NCI-H345 treated with DMSO at 0.1 percent for 48 hours (cell line): Measurements from ENCODE around the gene FOXJ1.

Experiments
- DNase-seq: peaks from one replicate; lab custom pipeline; 2025; ENCODE audit not compliant: unreplicated experiment; lab: John Stamatoyannopoulos, UW

The FOXJ1 gene

DNA sequence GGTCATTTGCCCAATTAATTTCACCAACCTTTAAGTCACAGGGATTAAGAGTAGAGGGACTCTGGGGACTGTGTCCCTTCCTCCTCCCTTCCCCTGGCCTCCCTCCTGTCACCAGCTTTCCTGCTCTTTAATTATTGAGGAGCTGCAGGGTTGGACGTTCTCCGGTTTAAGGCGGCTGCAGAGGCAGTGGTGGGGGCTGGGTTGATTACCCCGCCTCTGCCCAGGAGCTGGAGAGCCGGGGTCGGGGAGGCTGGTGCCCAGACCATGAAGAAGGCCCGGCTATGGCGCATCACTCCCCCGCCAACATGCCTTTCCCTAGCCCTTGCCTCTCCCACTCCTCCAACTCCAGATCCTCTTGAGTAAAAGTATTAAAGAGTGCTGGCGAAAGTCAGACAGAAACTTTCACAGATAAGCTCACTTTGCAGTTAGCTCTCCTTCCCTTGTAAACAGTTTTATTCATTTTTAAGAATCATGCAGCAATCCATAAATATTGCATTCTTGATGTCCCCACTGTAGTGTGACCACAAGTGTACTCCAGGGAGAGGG is 1.1 kb upstream of the FOXJ1 start:
- no peak for DNase-seq

DNA sequence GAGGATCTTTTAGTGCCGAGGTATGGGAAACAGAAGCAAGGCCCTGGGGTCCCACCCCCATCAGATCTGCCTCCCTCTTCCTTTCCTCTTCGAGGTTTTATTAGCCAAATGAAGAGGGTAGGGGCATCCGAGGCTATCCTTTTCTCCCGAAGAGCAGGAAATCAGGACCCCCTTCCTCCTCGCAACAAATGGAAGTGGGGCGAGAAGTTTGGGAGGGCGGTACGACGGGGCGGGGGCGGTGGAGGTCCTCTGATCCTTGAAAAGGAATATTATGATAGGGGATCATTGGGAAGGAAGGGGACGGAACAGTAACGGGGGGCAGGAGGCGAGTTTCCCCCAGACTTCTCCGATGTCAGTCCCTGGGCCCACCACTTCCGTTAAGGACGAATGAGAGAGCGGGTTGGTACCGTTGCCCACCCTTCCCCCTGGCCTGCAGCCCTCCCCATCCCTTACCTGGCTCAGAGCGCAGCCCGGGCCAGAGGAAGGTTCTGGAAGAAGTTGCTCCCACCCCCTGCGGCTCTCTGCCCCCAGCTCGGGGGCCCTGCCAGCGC is 309 bp downstream of the FOXJ1 start:
- DNase-seq = no peak

DNA sequence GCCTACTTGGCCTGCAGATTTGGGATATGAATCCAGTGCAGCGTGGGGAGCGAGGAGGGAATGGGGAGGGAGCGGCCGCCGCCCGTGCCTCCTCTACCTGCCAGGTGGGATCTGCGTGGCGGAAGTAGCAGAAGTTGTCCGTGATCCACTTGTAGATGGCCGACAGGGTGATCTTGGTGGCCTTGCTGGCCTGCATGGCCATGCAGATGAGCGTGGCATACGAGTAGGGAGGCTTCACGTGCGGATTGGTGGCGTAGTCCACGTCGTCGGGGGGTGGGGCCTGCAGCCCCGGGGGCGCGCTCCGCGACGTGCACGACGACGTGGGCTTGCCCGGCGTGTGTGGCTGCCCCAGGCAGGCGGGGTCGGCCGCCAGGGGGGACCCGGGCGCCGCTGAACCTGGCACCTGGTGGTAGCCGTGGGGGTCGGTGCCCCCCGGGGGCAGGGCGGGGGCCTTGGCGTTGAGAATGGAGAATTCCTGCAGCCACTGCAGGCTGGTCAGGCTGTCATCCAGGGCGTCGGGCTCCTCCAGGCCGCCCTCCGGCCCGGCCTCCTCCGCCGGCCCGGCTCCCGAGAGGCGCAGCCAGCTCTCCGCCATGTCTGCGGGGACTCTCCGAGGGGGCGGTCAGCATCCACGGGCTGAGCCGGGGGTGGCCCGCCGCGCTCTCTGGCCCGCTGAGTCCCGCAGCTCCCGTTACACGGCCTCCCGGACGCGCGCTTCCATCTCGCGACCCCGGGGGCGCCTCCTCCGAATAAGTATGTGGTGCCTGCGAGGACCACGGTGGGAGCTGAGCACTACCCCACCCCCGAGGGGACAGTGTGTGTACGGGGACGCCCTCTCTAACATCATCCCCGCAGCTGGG is 1.0 kb downstream of the FOXJ1 start:
- DNase-seq = no peak

DNA sequence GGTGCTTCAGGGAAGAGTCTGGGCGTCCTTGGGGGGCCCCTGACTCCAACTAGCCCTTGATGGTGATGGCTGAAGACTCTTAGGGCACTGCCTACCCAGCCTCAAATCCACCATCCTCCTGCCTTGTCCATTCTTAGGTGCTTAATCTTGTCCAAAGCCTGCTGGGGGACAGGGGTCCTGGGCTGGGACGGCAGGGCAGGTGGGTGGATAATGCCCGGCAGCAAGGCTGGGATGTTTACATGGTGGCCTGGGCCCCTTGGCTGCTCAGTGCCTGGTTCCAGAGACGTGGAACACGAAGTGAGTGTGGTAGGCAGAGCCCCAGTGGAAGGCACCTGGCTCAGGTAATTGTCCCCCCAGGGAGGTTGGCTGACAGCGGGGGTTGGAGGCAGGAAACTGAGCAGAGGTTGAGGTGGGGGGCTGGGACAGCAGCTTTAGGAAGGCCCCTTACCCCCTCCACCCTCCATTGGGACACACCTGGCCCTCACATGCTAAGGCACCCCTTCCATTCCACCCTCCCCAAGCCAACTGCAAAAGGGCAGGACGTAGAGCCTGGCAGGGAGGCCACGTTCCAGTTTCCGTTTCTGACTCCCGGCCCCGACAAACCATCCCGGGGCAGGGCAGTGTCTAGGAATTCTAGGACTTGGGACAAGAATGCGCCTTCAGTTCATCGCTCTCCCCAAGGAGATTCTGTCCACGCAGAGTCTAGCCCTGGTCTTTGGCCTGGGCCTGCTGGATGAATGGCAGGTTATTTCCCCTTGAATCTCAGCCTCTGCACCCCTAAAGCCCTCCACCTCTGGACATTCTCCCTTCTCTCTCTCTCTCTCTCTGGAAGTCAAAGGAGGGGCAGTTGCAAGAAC is 1.9 kb downstream of the FOXJ1 start:
- no peak for DNase-seq

DNA sequence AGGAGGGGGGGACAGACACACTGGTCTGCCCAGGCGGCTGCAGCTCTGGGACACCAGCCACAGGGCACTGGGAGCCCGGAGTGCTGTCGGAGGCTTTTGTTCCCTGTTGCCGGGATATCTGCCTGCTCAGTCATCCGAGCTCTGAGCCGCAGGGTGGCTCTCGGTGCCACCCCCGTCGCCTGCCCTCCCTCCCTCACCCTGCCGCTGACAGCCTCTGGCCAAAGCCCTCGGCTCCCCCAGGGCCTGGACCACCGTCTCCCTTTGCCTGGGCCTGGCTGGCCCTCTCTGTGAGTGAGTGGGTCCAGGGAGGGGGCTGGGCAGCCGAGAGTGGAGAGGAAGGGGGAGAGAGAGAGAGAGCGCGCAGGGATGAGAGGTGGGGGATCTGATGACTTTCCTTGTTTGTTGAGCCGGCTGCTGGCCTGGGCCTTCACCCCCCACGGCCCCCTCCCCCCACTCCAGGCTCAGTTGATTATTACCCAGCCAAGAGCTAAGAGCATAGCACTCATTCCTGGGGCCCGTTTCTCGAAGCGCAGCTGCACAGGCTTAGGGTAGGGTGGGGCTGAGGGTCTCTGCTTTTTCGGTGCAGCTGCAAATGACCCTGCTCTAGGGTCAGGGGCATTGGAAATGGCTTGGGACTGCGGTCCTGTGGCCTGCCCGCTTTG is 2.7 kb downstream of the FOXJ1 start:
- peak; percentile 70 for DNase-seq

DNA sequence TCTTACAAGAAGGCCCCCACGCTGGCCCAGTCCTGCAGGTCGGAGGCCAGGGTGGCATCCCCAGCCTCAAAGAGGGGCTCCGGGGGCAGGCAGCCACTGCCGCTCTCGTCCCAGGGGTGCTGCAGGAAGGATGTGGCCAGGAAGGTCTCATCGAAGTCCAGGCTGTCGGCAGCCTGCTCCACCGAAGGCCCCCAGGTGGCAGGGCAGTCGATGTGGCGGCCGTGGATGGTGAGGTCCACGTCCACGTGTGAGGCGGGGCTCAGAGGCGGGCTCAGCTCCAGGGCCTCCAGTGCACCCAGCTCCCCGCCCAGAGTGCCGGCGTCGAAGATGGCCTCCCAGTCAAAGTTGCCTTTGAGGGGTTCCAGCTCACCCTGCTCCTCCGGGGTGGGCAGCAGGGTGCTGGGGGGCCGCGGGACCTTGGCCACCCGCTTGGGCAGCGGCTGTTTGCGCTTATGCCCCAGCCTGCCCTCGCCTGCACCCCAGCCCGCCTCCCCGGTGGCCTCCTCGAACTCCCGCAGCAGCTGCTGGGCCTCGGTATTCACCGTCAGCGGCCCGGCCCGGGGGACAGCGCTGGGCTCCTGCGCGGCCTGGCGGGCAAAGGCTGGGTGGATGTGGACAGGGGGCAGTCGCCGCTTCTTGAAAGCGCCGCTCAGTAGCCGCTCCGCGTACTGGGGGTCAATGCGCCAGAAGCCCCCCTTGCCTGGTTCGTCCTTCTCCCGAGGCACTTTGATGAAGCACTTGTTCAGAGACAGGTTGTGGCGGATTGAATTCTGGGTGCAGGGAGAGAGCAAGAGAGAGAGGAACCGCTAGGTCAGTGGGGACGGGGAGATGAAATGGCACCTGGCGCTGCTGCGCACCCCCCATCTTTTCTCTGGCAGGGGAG is 3.5 kb downstream of the FOXJ1 start:
- DNase-seq = peak; percentile 70

DNA sequence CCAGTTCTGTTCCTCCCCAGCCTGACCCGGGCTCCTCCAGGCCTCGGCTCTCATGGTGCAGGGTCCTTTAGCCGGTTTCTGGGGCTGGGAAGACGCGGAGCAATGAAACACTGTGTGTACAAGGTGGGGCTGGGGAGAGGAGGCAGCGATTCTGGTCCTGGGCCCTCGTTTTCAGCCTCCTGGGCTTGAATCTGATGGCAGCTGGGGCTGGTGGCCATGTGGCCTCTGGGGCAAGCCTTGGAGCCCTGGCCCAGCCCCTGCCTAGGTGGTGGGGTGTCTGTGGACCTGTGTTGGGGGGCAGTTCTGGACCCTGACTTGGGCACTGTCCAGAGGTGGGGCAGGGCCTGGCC is 4.1 kb downstream of the FOXJ1 start:
- no peak for DNase-seq

DNA sequence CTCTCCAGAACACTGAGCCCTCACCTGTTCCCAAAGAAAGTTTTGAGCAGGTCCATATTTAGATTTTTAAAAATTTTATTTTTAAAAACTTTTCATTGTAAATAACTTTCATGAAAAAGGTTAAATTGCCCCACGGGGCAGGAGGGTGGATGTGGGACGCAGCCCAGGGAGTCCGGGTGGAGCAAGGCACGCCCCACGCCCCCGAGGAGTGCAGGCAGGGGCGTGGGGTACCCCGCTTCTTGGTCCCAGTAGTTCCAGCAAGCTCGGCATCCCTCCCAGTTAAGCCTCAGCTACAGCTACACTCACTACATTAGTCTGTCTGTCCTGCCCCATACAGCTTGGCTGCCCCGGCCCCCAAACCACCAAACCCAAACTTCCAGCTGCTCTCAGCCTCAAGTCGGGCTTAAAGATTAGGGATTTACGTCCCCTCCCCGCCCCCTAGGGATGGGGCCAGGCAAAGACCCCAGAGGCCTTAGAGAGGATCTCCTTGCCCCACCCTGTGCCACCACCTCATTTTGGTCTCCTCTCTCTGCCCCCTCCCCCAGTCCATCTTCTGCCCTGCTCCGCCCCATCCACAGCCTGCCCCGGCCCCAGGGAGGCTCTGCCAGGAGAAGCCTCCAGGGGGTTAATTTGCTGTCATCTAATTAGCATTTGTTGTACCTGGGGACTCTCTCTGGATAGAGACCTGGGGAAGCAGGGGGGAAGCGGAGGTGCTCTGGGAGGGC is 4.6 kb downstream of the FOXJ1 start:
- no peak for DNase-seq

DNA sequence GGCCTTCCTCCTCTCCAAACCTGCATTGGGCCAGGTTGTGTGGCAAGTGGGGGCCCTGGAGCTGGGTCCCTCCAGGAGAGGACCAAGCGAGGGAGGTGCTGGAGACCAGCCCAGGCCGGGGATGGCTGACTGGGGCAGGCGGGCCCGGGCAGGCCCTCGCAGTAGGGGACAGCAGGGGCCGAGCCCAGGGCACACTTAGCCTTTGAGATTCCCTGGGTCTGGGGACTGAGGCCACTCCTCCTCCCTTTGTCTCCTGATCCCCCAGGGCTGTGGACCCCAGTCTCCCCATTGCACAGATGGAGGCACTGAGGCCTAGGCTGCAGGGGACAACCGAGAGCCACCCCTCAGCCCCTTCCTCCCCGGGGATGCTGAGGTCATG is 5.2 kb downstream of the FOXJ1 start:
- no peak for DNase-seq

DNA sequence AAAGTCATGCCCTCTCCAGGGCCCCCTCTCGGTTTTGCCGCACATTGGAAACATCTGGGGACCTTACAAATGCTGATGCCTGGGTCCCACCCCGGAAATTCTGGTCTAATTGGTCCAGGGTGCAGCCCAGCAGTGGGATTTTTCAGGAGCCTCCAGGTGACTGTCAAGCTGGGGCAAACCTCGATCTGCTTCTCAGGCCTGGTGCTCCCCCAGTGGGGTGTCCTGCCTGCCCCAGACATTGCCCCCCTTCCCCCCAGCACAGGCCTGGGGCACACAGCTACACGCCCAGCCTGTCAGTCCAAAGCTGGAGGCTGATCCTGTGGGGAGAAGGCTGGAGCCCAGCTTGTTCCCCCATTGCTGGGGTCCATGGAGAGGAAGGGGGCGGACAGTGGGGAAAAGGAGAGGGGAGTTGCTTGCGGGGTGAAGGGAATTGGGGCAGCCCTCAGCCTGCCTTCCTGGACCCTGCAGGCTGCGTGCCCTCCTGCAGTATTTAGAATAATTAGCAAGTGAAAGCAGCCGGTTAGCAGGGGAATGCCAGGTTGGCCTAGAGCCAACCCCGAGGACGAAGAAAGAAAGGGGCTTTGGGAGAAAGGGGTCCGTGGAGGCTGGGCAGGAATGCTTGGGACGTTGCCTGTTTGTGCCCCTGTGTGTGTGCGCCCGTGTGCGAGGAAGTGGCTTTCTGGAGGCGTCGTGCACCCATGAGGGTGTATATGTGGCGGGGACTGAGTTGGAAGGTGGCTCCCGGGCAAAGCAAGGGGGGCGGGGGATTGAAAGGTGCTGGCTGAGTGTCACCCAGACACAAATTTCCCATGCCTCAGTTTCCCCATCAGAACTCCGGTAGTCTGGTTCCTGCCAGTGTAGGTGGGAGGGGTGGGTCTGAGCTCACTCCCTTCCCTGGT is 5.9 kb downstream of the FOXJ1 start:
- DNase-seq = no peak

DNA sequence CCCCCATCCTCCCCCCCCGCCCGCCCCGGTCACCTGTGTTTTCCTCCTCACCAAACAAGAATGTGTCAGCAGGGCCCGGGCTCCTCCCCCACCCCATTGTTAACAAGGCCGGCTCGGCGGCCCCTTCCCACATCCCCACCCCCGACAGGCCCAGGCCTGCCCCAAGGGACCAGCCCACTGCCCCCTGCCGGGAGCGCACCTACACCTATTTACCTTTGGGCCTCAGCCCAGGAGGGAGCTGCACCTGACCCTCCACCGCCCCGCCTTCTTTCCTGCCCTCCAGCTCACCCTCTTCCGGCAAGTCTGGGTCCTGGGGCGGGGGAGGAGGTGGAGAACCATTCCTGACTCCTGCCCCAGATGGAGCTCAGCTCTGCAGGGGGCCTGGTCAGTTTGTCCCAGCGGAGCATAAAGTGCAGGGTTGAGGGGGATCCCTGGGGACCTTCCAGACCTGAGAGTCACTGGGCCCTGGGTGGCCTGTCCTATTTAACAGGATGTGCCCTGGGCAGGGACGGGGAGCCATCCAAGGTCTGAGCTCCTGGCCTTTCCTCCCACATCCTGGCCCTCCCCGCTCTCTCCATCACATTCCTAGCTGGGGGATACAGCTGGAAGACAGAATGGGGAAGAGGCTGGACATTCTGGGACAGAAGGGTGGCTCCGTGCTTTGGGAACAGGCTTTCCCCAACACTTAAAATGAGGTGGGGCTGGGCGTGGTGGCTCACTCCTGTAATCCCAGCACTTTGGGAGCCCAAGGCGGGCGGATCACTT is 8.3 kb downstream of the FOXJ1 start:
- peak; percentile 93 for DNase-seq

DNA sequence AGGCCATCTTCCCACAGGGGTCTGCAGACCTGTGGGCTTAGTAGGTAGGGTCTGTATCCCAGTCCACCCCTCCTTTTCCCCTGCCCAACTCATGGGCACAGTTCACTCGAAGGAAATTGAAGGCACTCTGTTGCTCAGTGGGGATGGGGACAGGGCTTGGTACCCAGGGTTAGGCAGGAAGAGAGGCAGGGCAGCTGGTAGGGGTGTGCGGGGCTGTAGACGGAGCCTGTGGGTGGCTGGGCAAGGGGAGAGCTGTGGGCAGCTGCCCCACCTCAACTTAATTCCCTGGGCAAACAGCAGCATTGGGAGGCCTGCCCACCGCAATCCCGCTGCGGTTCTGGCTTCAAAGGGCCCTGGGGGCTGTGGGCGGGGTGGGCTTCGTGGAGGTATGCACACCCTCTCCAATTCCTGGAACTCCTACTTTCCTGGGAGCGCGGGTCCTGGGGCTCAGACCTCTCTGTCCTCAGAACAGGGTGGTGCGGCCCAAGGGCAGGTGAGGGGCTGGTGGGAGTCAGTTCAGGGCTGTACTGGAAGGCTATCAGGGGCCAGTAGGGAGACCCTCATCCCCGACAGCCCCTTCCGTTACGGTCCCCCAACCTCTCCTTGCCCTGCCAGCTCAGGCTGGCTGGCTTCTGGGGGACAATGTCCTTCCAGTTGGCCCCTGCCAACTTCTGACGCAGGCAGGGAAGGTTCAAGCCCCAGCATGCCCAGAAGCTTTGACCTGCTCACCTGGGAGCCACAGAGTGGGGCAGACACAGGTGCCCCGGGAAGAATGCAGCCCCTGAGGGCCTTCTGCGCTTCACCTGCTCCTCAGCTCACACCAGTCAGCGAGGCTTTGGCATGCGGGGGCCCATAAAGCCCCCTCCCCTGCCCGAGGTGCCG is 9.1 kb downstream of the FOXJ1 start:
- DNase-seq = no peak

DNA sequence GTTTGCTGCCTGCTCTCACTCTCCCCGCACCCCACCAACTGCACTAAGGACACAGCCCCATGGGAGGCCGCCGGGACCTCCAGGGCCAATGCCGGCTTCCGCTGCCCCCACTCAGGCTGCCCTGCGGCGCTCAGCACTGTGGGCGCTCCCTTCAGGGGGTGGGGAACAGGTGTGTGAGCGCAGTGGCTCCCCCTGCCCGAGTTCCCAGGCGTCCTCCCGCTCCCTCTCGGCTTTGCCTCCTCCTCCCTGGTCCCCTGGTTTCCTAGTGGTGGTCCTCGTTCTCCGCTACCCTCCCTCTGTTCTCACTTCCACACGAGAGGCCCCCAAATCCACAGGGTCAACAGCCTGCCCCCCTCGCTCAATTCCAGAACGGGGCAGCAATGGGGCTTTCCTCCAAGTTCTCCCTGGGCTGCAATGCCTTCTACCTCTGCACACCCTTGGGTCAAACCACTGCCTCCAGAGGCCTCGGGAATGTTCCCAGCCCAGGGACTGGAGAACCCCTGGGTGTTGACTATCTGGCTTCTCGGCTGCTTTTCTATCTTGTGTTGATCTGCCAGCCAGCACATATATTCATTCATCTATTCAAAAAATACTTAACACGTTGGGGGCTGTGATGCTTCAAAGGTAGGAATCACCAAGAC is 9.9 kb downstream of the FOXJ1 start:
- DNase-seq = no peak

DNA sequence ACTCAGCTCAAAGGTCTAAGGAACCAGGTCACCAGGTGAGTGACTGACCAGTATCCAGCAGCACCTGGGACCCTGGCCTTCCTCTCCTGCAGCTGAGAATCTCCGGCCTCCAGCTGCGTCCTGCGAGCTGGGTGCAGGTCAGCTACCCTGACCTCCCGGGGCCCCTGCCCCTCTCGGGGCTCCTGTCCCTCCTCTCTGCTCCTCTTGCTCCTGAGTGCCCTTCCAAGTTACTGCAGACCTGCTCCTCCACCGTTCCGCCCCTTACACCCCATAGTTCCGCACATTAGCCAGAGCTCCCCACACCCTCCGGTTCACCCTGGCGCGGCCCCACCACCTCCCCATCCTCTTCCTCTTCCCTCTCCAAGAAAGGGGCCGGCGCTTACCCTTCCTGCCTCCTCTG is 10.6 kb downstream of the FOXJ1 start:
- no peak for DNase-seq

DNA sequence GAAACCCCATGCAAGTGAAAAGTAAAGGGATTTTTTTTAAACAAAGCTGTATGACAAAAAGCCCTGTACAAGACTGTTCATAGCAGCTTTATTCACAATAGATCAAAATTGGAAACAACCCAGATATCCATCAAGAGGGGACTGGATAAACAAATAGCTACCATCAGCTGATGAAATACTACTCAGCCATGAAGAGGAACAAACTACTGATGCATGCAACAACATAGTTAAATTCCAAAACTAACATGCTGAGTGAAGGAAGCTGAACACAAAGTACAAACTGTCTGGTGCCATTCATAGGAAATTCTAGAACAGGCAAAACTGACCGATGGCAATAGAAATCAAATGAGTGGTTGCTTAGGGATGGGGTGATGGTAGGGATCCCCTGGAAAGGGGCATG is 15.1 kb downstream of the FOXJ1 start:
- DNase-seq = no peak

DNA sequence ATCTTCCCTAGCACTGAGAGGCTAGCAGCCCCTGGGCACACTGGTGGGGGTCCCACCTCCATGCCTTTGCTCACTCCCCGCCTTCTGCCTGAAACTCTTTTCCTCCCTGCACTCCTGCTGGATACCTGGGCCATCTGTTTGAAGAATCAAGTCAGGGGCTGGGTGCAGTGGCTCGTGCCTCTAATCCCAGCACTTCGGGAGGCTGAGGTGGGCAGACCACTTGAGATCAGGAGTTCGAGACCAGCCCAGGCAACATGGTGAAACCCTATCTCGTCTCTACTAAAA is 15.7 kb downstream of the FOXJ1 start:
- DNase-seq = no peak
